Left lung (tissue), 10 donors: ENCODE data around the gene GSTP1. TPM values are rescaled to one million over a fixed set of nuclear protein-coding genes. Genes with fewer than 3 reads are reported as not detected.

Experiments used
- ATAC-seq: fragments of 200-7000 bp; cut with Tn5 transposase; one replicate; pipeline ENCODE4 v1.9.1; 2020; ENCODE audit warnings: moderate library complexity
- DNase-seq, 4 donors: peaks; one replicate each; pipeline ENCODE4 v3.0.0-alpha.2; 2013 to 2020
- H3K27ac ChIP-seq, 2 donors: fragments of 200-600 bp; sonication (generic) in 1 of 2; one replicate each; pipeline versions ENCODE4 v1.5.0 to v1.8.0; 2020 to 2021
- H3K27me3 ChIP-seq, 2 donors: fragments of 200-600 bp; sonication (generic) in 1 of 2; one replicate each; pipeline versions ENCODE4 v1.5.0 to v1.8.0; 2020 to 2021
- H3K36me3 ChIP-seq, 2 donors: fragments of 200-600 bp; sonication (generic) in 1 of 2; one replicate each; pipeline versions ENCODE4 v1.5.0 to v1.8.0; 2020 to 2021
- H3K4me1 ChIP-seq, 2 donors: fragments of 200-600 bp; one replicate each; pipeline ENCODE4 v1.8.0; 2021
- H3K4me3 ChIP-seq, 2 donors: fragments of 200-600 bp; sonication (generic) in 1 of 2; one replicate each; pipeline versions ENCODE4 v1.5.0 to v1.8.0; 2020 to 2021; ENCODE audit warnings: mild to moderate bottlenecking in 1 of 2
- H3K9me3 ChIP-seq, 2 donors: fragments of 200-600 bp; sonication (generic) in 1 of 2; one replicate each; pipeline versions ENCODE4 v1.5.0 to v1.8.0; 2020 to 2021
- intact Hi-C, 2 donors: fragments of 100-400 bp; cut with DNase I; formaldehyde crosslinking; loops; one replicate each; pipeline versions ENCODE4 v1.11.2 to v1.14.2; 2022
- polyA plus RNA-seq, 6 donors: library from polyadenylated mRNA; unstranded; fragments of 120-200 nt; gene quantifications; one replicate each; pipeline ENCODE4 v1.2.1, GENCODE V29; 2013; ENCODE audit not compliant: insufficient read length in 6 of 6
- total RNA-seq, 2 donors: library from RNA; stranded (reverse); fragmentation: NEBNext Ultra II Directional; extraction: Animal tissue kit (Norgen Biotek cat#: 25700); gene quantifications; one replicate each; pipeline ENCODE4 v1.2.1, GENCODE V29; 2021
- TF ChIP-seq, protein P1 (sequence below), 2 donors: fragments of 200-600 bp; sonication (generic) in 1 of 2; IDR thresholded peaks; one replicate each; pipeline versions ENCODE4 v1.5.0 to v1.8.0; 2021; ENCODE audit warnings: antibody characterized with exemption in 2 of 2
- donor health status: DM: no; HTN: yes; CAD: no.
- donor health status: DM: no; HTN: no; CAD: no.

GSTP1 gene
- total and polyA plus RNA-seq, 8 donors: 651 to 1,058 (median 749) TPM

DNA sequence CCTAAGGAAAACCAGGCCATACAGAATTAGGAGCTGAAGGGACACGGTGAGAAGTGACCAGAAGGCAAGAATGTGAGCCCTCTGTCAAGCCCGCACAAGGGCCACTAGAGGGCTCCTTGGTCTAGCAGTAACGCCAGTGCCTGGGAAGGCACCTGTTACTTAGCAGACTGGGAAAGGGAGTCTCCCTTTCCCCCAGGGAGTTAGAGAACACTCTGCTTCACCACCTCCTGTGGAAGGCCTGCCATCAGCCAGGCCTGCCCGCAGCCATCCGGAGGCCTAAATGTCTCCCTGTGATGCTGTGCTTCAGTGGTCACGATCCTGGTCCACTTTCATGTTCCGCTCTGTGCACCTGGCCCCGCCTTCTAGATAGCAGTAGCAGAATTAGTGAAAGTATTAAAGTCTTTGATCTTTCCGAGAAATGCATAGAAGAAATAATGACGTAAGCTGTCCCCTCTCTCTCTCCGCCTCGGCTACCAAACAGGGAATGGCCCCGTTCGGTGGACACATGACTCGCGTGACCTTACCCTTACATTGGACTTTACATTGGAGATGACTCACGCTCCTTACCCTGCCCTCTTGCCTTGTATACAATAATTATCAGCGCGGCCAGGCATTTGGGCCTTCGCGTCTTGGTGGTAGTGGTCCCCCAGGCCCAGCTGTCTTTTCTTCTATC lies 10.7 kb upstream of the GSTP1 start:
- TF ChIP-seq, protein P1, sequence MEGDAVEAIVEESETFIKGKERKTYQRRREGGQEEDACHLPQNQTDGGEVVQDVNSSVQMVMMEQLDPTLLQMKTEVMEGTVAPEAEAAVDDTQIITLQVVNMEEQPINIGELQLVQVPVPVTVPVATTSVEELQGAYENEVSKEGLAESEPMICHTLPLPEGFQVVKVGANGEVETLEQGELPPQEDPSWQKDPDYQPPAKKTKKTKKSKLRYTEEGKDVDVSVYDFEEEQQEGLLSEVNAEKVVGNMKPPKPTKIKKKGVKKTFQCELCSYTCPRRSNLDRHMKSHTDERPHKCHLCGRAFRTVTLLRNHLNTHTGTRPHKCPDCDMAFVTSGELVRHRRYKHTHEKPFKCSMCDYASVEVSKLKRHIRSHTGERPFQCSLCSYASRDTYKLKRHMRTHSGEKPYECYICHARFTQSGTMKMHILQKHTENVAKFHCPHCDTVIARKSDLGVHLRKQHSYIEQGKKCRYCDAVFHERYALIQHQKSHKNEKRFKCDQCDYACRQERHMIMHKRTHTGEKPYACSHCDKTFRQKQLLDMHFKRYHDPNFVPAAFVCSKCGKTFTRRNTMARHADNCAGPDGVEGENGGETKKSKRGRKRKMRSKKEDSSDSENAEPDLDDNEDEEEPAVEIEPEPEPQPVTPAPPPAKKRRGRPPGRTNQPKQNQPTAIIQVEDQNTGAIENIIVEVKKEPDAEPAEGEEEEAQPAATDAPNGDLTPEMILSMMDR (IDR thresholded peaks at IDR 0.05): peak; percentile 70 to 77
- Histone ChIP-seq H3K9me3 (no peaks in the 10 kb centered on the region), H3K4me3 (no peak overlapping the region), H3K27me3 (peaks cover 0 to 5% of the 10 kb centered on the region in 2 donors), H3K4me1 (peaks cover 0 to 5% of the 10 kb centered on the region in 2 donors), H3K27ac (no peak overlapping the region), H3K36me3 (no peaks in the 10 kb centered on the region)
- DNase-seq (peak in 2 of 4 donors; percentile 64 to 67), ATAC-seq (peak; percentile 83)
- intact Hi-C loops: no loop called here

DNA sequence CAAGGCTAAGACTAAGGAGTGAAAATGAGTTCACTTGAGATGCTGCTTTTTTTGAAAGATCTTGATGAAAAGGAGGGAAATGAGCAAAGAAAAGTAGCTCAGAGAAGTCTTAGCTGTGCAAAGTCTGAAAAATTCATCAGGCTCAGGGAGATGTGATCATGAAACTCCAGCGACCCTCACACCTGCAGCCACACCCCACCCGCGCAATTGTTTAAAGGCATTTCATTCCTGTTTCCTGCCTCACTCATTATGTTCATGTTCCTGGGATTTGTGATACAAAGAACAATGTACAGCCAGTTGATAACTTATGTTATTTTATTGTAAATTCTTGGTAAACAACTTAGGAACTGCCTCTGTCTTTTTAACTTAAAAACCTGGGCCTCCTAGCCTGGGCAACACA lies 8.7 kb upstream of the GSTP1 start:
- intact Hi-C loops: no loop called here
- TF ChIP-seq, protein P1 (IDR thresholded peaks at IDR 0.05): no peak
- peaks cover 0 to 12% of the 10 kb centered on the region in 2 donors for H3K27me3 ChIP-seq
- no peaks in the 10 kb centered on the region for H3K9me3 ChIP-seq
- H3K4me3 ChIP-seq: no peak overlapping the region
- no peak for DNase-seq
- H3K4me1 ChIP-seq: peaks cover 0 to 12% of the 10 kb centered on the region in 2 donors
- H3K36me3 ChIP-seq: no peaks in the 10 kb centered on the region
- ATAC-seq: no peak
- H3K27ac ChIP-seq: no peak overlapping the region

DNA sequence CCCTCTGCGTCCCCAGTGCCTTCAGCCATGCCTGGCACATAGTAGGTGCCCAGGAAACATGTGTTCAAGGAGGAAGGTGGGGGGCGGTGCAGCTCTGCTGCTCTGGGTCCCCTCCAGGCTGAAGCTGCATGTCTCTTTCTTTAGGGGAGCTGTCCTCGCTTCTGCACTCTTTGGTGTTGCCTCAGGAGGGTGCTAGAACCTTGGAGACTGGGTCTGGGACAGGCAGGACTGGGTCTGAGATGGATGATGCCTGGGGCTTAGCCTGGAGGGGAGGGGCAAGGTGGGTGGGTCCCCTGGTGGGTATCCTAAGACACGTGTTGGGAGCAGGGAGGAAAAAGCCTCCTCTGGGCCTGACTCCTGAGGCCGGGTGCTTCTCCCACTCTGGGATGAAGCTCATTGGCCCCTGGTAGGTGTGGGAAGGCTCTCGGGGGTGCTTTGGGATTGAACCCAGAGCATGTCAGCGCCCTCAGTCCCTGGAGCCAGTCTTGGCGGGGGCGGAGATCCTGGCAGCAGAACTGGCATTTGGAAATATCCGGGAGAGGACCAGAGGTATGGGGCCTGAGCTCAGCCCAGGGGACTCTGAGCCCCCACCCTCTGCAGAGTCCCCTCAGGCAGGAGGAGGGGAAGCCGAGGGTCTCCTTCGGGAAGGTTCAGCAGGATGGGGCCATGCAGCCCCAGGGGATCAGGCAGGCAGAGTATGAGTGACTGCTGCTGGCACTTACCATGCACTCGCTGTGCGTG lies 6.7 kb upstream of the GSTP1 start:
- TF ChIP-seq, protein P1 (IDR thresholded peaks at IDR 0.05): no peak
- no peak overlapping the region for H3K27ac ChIP-seq
- DNase-seq: no peak
- no peak overlapping the region for H3K4me3 ChIP-seq
- H3K36me3 ChIP-seq: no peaks in the 10 kb centered on the region
- H3K4me1 ChIP-seq: peaks cover 0 to 13% of the 10 kb centered on the region in 2 donors
- ATAC-seq: no peak
- intact Hi-C loops: no loop called here
- no peaks in the 10 kb centered on the region for H3K9me3 ChIP-seq
- H3K27me3 ChIP-seq: peaks cover 0 to 12% of the 10 kb centered on the region in 2 donors

DNA sequence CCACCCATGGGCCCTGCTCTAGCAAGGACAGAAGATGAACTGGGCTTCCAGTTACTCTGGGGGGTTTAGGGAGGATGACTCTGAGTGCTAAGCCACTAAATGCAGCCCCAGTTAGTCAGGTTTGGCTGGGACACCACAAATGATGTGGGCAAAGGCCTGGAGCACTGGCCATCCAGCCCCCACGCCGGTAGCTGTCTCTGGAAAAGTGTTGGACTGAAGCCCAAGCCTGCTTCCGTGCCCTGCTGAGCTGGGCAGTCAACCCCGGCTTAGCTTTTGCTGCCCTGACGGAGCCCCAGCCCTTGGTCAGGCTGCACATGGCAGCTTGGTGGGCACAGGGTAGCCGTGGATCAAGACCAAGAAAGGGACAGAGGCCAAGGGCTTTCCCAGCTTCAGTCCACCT lies 5.7 kb upstream of the GSTP1 start:
- DNase-seq (no peak), ATAC-seq (no peak)
- Histone ChIP-seq H3K36me3 (no peaks in the 10 kb centered on the region), H3K27ac (no peak overlapping the region), H3K4me1 (peaks cover 7 to 20% of the 10 kb centered on the region in 2 donors), H3K9me3 (no peaks in the 10 kb centered on the region), H3K27me3 (peaks cover 0 to 12% of the 10 kb centered on the region in 2 donors), H3K4me3 (no peak overlapping the region)
- intact Hi-C loops: no loop called here
- TF ChIP-seq, protein P1 (IDR thresholded peaks at IDR 0.05): no peak

DNA sequence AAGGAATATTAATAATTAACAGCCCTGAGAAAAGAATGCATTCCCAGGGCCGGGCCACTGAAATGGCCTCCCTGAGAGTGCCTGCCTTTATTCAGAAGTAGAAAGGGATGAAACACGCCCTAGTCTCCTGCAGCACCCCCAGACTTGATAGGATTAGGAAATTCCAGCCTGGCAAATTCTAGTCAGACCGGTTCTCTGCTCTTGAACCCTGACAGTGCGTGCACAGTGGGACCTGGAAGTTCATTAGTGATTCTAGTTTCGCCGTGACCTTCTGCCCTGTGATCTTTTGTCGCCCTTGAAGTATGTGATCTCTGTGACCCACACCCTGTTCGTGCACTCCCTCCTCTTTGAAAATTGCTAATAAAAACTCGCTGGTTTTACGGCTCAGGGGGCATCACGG lies 2.1 kb upstream of the GSTP1 start:
- intact Hi-C loops: no loop called here
- TF ChIP-seq, protein P1 (IDR thresholded peaks at IDR 0.05): no peak
- Histone ChIP-seq H3K9me3 (no peaks in the 10 kb centered on the region), H3K27ac (peak overlapping the region; percentile 93 to 95), H3K27me3 (peaks cover 0 to 12% of the 10 kb centered on the region in 2 donors), H3K4me1 (peaks cover 12 to 46% of the 10 kb centered on the region in 2 donors), H3K4me3 (no peak overlapping the region), H3K36me3 (peaks cover 0 to 20% of the 10 kb centered on the region in 2 donors)
- ATAC-seq (peak; percentile 4), DNase-seq (peak in 2 of 4 donors; percentile 54 to 56)
